Memory B cell (primary cell): ENCODE measurements around the gene VCX3A.
"Not testable (repeated sequence)": the region's sequence is repeated elsewhere in the genome, so short reads cannot be mapped to it uniquely, and the experiment has no call there.

Source experiments
- ATAC-seq: fragments of 150-1000 bp; cut with Tn5 transposase; 2 replicates; pipeline ENCODE4 v1.10.0; 2021; ENCODE audit warnings: low read depth, mild to moderate bottlenecking, moderate library complexity
- DNase-seq, 2 donors: peaks; one replicate each; pipeline ENCODE4 v3.0.0; 2022; ENCODE audit warnings: low spot score in 2 of 2
- H3K27ac Mint-ChIP-seq: one replicate; pipeline ENCODE4 v1.8.0; 2022; ENCODE audit warnings: mild to moderate bottlenecking, moderate library complexity, mixed read lengths
- H3K27me3 Mint-ChIP-seq: one replicate; pipeline ENCODE4 v1.8.0; 2022; ENCODE audit warnings: mixed read lengths
- H3K36me3 Mint-ChIP-seq: one replicate; pipeline ENCODE4 v1.8.0; 2022; ENCODE audit warnings: mild to moderate bottlenecking, mixed read lengths
- H3K4me1 Mint-ChIP-seq: one replicate; pipeline ENCODE4 v1.8.0; 2022; ENCODE audit warnings: mixed read lengths
- H3K4me3 Mint-ChIP-seq: one replicate; pipeline ENCODE4 v1.8.0; 2022; ENCODE audit warnings: mild to moderate bottlenecking, moderate library complexity, mixed read lengths
- H3K9me3 Mint-ChIP-seq: one replicate; pipeline ENCODE4 v1.8.0; 2022; ENCODE audit warnings: mixed read lengths

VCX3A gene

GRCh38 chrX:6535018-6535417 lies at the start of gene VCX3A:
Gene VCX3A, minus strand, starts transcription at chrX:6535118. Its CDS starts 621 bp downstream, at chrX:6534497.
- H3K4me1 Mint-ChIP-seq, ATAC-seq, DNase-seq, H3K4me3 Mint-ChIP-seq, H3K27me3 Mint-ChIP-seq, H3K27ac Mint-ChIP-seq, H3K9me3 Mint-ChIP-seq, H3K36me3 Mint-ChIP-seq: not testable (repeated sequence)

DNA sequence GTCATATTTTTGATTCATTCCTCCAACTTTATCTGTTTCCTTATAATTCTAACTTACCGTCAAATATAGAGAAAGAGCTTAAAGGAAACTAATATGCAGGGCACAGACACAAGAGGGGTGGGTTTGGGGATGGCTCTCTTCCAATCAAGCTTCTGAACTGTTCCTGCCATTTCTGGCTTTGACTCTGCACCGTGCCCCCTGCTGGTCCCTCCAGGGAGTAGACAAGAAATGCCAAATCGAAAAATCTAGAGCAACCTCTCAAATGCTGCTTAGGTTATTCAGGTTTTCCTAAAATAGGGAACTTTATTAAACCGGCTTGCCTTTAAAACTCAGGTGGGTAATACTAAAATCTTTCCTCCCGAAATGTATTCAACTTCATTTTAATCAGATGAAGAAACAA lies 39.8 kb upstream of the VCX3A start:
- ATAC-seq (no peak), DNase-seq (no peak)
- Mint-ChIP-seq H3K9me3 (no peaks in the 10 kb centered on the region), H3K4me1 (no peaks in the 10 kb centered on the region), H3K27me3 (peaks cover 2% of the 10 kb centered on the region), H3K36me3 (no peaks in the 10 kb centered on the region), H3K27ac (no peak overlapping the region), H3K4me3 (no peak overlapping the region)

DNA sequence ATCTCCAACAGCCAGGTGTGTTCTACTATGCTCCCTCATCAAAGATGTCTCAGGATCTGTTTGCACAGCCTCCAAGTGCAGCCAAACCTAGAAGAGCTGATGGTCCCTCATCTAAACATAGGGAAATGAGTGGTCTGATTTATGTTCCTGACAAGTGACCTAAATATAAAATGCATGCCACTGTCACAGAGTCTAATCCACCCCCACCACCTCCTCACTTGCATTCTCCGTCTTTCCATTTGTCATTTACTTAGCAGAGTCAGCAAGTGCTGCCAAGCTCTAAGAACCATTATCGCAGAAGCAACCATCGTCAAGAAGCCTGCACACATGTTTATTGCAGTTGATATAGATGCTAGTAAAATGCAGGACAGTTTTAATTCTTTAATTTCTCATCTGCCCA lies 33.1 kb upstream of the VCX3A start:
- no peaks in the 10 kb centered on the region for H3K36me3 Mint-ChIP-seq
- ATAC-seq, result no peak
- H3K9me3 Mint-ChIP-seq, result peaks cover 5% of the 10 kb centered on the region
- no peak for DNase-seq
- H3K27ac Mint-ChIP-seq, result no peak overlapping the region
- peaks cover 2% of the 10 kb centered on the region for H3K27me3 Mint-ChIP-seq
- H3K4me3 Mint-ChIP-seq, result no peak overlapping the region
- peaks cover 3% of the 10 kb centered on the region for H3K4me1 Mint-ChIP-seq

DNA sequence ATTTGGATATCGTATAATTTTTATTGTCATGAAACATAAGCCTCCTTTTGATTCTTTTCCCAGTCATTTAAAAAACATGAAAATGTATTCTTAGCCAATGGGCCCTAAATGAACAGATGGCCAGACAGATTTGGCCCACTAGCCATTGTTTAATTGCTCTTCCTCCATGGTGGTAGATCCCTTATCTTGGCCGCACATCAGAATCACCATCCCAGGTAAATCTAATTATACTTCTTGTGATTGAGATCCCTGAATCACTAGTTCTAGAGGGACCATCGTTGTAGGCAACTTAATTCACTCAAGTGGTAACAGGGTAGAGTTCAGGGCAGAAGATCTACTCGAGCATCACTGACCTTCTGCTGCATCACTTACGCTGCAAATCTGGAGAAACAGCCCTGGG lies 24.1 kb upstream of the VCX3A start:
- Mint-ChIP-seq H3K9me3 (peaks cover 10% of the 10 kb centered on the region), H3K27ac (no peak overlapping the region), H3K27me3 (no peaks in the 10 kb centered on the region), H3K4me3 (no peak overlapping the region), H3K4me1 (peaks cover 5% of the 10 kb centered on the region), H3K36me3 (peaks cover 3% of the 10 kb centered on the region)
- no peak for ATAC-seq
- no peak for DNase-seq

GRCh38 chrX:6557690-6558089 lies 22.8 kb upstream of the VCX3A start:
- Mint-ChIP-seq H3K4me1 (no peaks in the 10 kb centered on the region), H3K36me3 (peaks cover 3% of the 10 kb centered on the region), H3K9me3 (peaks cover 6% of the 10 kb centered on the region), H3K27ac (no peak overlapping the region), H3K4me3 (no peak overlapping the region), H3K27me3 (no peaks in the 10 kb centered on the region)
- ATAC-seq (no peak), DNase-seq (no peak)

DNA sequence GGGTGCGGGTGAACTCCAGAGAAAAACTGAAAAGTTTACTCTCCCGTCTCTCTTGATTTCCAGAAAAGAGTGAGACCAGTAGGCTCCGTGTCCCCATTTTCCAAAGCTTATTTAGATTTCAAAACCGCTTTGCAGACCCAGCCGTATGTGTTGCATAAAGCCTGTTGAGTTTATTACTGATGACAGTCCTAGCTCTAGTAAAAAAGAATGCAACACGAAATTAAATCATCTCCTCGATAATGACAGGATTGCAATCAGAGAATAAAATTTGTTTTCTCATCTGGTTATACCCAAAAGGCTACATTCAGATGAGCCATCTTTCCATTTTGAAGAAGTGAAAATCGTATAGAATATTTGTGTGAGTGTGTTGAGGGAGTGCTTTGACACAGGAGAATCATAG lies 16.1 kb upstream of the VCX3A start:
- no peaks in the 10 kb centered on the region for H3K4me1 Mint-ChIP-seq
- DNase-seq (no peak), ATAC-seq (no peak)
- peaks cover 2% of the 10 kb centered on the region for H3K36me3 Mint-ChIP-seq
- H3K4me3 Mint-ChIP-seq, result no peak overlapping the region
- peaks cover 2% of the 10 kb centered on the region for H3K9me3 Mint-ChIP-seq
- H3K27me3 Mint-ChIP-seq, result peaks cover 7% of the 10 kb centered on the region
- no peak overlapping the region for H3K27ac Mint-ChIP-seq

- Mint-ChIP-seq H3K27me3 (no peaks in the 10 kb centered on the region), H3K4me3 (no peak overlapping the region), H3K27ac (no peak overlapping the region), H3K9me3 (no peaks in the 10 kb centered on the region), H3K4me1 (no peaks in the 10 kb centered on the region), H3K36me3 (peaks cover 2% of the 10 kb centered on the region)
- ATAC-seq (no peak), DNase-seq (no peak)
These were observed 10.8 kb upstream of the VCX3A start for GRCh38 chrX:6545712-6546111.

DNA sequence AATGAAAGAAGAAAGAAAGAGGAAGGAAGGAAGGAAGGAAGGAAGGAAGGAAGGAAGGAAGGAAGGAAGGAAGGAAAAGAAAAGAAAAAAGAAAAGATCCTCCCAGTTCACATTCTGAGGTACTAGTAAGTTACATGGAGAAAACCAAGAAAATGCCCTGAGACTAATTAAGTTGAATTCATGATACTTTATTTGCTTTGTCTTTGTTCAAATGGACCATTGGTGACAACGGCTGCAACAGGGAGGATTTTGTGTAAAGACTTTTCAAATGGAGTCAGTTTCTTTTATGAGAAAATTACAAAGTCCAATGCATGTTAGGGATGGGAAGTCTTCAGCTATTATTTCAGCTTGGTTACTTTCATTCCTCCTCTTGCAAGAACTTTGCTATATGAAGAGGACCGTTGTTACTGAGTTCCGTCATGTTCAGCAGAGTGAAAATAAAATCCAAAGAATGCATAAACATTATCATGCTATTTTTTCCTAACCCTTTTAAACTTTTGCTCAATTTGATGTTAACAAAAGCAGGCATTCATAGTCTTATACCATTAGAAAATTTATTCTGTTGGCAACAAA lies 8.3 kb downstream of the VCX3A start:
- DNase-seq (no peak), ATAC-seq (no peak)
- Mint-ChIP-seq H3K36me3 (no peaks in the 10 kb centered on the region), H3K9me3 (peaks cover 6% of the 10 kb centered on the region), H3K4me1 (no peaks in the 10 kb centered on the region), H3K27me3 (no peaks in the 10 kb centered on the region), H3K27ac (no peak overlapping the region), H3K4me3 (no peak overlapping the region)

DNA sequence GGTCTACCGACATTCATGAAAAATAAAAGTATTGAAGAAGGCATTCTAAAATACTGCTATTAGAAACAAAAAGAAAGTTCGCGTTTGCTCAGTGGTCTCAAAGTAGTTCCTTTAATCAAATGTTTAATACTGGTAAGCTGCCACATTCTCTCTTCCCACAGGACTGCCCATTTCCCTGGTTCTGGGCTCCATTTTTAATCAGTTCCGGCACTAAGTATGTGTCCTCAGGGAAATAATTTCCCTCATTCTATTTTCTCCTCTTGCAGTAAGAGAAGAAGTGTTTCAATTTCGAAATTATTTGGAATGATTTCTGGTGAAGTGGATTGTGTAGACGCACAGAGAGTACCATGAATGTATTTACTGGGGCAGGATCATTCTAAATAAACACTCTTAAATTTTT lies 17.5 kb downstream of the VCX3A start:
- H3K4me3 Mint-ChIP-seq, result no peak overlapping the region

DNA sequence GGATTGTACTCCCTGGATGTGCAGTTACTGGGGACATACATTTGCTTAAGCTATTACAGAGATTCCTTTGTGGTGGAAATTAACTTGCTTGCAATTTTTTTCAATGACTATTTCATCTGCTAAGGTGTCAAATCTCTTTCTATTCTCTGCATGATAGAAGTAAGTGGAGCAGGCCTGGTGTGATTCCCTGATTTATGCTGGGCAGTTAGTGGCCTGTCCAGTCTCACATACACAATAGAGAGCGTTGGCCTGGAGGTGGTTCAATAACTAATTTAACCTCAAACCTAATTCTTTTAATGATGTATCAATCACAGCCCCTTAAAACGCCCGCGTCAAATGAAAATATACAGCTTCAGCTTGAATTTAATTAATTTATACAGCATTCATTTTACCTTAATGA lies 28.5 kb downstream of the VCX3A start:
- Mint-ChIP-seq H3K27me3 (no peaks in the 10 kb centered on the region), H3K27ac (no peak overlapping the region), H3K9me3 (no peaks in the 10 kb centered on the region), H3K4me1 (no peaks in the 10 kb centered on the region), H3K4me3 (no peak overlapping the region), H3K36me3 (no peaks in the 10 kb centered on the region)
- DNase-seq (no peak), ATAC-seq (no peak)

More for the DNA sequence above, 17.5 kb downstream of the VCX3A start:
- no peaks in the 10 kb centered on the region for H3K4me1 Mint-ChIP-seq
- no peaks in the 10 kb centered on the region for H3K27me3 Mint-ChIP-seq
- peaks cover 1% of the 10 kb centered on the region for H3K9me3 Mint-ChIP-seq
- ATAC-seq (no peak), DNase-seq (no peak)
- no peak overlapping the region for H3K27ac Mint-ChIP-seq
- H3K36me3 Mint-ChIP-seq, result no peaks in the 10 kb centered on the region

DNA sequence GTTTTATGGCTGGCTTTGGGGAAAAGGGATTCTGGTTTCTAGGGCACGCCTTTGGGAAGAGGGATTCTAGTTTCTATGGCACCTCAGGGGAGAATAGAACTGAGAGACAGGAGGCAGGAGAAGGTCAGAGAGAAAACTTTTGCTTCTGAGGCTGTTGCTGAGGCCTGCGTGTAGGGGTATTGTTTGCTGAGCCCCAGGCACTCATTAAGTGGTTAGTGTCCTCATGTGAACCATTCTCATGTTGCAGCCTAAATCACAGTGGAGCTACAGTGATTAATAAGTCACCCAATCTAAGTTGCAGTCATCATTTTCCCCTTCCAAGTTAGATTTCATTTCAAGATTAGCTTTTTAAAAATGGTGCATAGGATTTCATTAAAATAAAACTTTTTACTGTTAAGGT lies 29.0 kb downstream of the VCX3A start:
- Mint-ChIP-seq H3K4me3 (no peak overlapping the region), H3K9me3 (no peaks in the 10 kb centered on the region), H3K27ac (no peak overlapping the region), H3K36me3 (no peaks in the 10 kb centered on the region), H3K27me3 (no peaks in the 10 kb centered on the region), H3K4me1 (no peaks in the 10 kb centered on the region)
- DNase-seq, result no peak
- no peak for ATAC-seq

- H3K36me3 Mint-ChIP-seq, result no peaks in the 10 kb centered on the region
- no peaks in the 10 kb centered on the region for H3K27me3 Mint-ChIP-seq
- DNase-seq (no peak), ATAC-seq (no peak)
- H3K9me3 Mint-ChIP-seq, result no peaks in the 10 kb centered on the region
- H3K4me3 Mint-ChIP-seq, result no peak overlapping the region
- H3K4me1 Mint-ChIP-seq, result no peaks in the 10 kb centered on the region
- no peak overlapping the region for H3K27ac Mint-ChIP-seq
These were observed 34.2 kb downstream of the VCX3A start for GRCh38 chrX:6500719-6501118.

- H3K27me3 Mint-ChIP-seq, result no peaks in the 10 kb centered on the region
- H3K27ac Mint-ChIP-seq, result no peak overlapping the region
- H3K4me3 Mint-ChIP-seq, result no peak overlapping the region
- ATAC-seq (no peak), DNase-seq (no peak)
- H3K9me3 Mint-ChIP-seq, result no peaks in the 10 kb centered on the region
- H3K4me1 Mint-ChIP-seq, result no peaks in the 10 kb centered on the region
- H3K36me3 Mint-ChIP-seq, result no peaks in the 10 kb centered on the region
These were observed 36.6 kb downstream of the VCX3A start for GRCh38 chrX:6498324-6498723.
